Testis (tissue), 3 donors: ENCODE measurements around the gene KCTD10. TPM values are rescaled to one million over a fixed set of nuclear protein-coding genes. Genes with fewer than 3 reads are reported as not detected.

Experiments
- DNase-seq: peaks from one replicate; pipeline ENCODE4 v3.0.0-alpha.2; 2019
- H3K27ac ChIP-seq, 2 donors: fragments of 200-600 bp; sonication (generic); one replicate each; pipeline ENCODE4 v1.5.1; 2019
- H3K27me3 ChIP-seq: fragments of 200-600 bp; sonication (generic); one replicate; pipeline ENCODE4 v1.5.1; 2019
- H3K36me3 ChIP-seq: fragments of 200-600 bp; sonication (generic); one replicate; pipeline ENCODE4 v1.5.1; 2017; ENCODE audit warnings: low read depth; ENCODE audit errors: missing control alignments
- H3K4me1 ChIP-seq: fragments of 200-600 bp; sonication (generic); one replicate; pipeline ENCODE4 v1.5.1; 2019
- H3K4me3 ChIP-seq, 2 donors: fragments of 200-600 bp; sonication (generic); one replicate each; pipeline ENCODE4 v1.5.1; 2017 to 2019
- H3K9me3 ChIP-seq: fragments of 200-600 bp; sonication (generic); one replicate; pipeline ENCODE4 v1.5.1; 2017
- POLR2A ChIP-seq: fragments of 450-650 bp; IDR thresholded peaks from one replicate; pipeline ENCODE4 v1.6.1; 2017; ENCODE audit warnings: antibody characterized with exemption, mild to moderate bottlenecking, moderate library complexity
- WGBS, 2 donors: methylation state at CpG; one replicate each; pipeline ENCODE4 v1.1.5; 2018; 5-methylcytosine and 5-hydroxymethylcytosine counted together
- intact Hi-C: fragments of 100-400 bp; cut with DNase I; formaldehyde crosslinking; loops from one replicate; pipeline ENCODE4 v1.15.1; 2023; ENCODE audit warnings: low total_unique reads
- polyA plus RNA-seq: library from polyadenylated mRNA; stranded (reverse); fragments of 350-450 nt; fragmentation: Illumina TruSeq; extraction: RNeasy Lipid Tissue Mini Kit (QIAGEN cat#74804); gene quantifications from one replicate; pipeline ENCODE4 v1.2.3, GENCODE V29; 2014; ENCODE audit warnings: low read depth, low replicate concordance; ENCODE audit not compliant: insufficient read depth
- total RNA-seq, 2 donors: library from RNA; depleted of rRNA; stranded (reverse); fragments of >200 nt; gene quantifications; one replicate each; pipeline ENCODE4 v1.2.3, GENCODE V29; 2016
- TF ChIP-seq, protein P1 (sequence below), 3 experiments: fragments of 450-650 bp in 2 of 3; fragments of 200-600 bp in 1 of 3; sonication (generic) in 1 of 3; IDR thresholded peaks; one replicate each; pipeline ENCODE4 v1.5.1; 2016 to 2019; ENCODE audit warnings: antibody characterized with exemption in 3 of 3, mild to moderate bottlenecking in 2 of 3, moderate library complexity in 1 of 3

The KCTD10 gene
- total and polyA plus RNA-seq, 3 donors from 2014 or later: 43.0 to 58.7 (median 43.6) TPM

DNA sequence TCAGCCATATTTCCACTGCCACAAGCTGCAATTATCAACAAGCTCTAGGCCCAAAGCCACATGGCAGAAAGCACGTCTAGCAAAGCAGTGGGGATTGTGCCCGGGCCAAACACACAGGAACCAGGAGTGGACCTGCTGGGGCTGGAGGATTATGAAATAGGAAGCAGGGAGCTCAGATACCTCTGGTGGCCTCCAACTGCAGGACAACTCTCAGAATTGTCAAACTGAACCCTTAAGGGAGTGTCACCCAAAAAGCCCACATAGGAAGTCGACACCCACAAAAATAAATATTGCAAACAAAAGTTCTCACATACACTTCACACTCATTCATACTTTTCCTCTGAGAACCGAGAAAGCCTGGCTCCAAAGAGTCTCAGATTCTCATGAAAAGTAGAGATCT is 26.1 kb downstream of the KCTD10 start:
- no peak overlapping the region for H3K4me3 ChIP-seq
- TF ChIP-seq, protein P1, sequence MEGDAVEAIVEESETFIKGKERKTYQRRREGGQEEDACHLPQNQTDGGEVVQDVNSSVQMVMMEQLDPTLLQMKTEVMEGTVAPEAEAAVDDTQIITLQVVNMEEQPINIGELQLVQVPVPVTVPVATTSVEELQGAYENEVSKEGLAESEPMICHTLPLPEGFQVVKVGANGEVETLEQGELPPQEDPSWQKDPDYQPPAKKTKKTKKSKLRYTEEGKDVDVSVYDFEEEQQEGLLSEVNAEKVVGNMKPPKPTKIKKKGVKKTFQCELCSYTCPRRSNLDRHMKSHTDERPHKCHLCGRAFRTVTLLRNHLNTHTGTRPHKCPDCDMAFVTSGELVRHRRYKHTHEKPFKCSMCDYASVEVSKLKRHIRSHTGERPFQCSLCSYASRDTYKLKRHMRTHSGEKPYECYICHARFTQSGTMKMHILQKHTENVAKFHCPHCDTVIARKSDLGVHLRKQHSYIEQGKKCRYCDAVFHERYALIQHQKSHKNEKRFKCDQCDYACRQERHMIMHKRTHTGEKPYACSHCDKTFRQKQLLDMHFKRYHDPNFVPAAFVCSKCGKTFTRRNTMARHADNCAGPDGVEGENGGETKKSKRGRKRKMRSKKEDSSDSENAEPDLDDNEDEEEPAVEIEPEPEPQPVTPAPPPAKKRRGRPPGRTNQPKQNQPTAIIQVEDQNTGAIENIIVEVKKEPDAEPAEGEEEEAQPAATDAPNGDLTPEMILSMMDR (IDR thresholded peaks at IDR 0.05): no peak
- TF ChIP-seq POLR2A: no peak
- no peak overlapping the region for H3K27ac ChIP-seq
- 79 to 86% methylated on average over 4 of the region's 4 CpGs for WGBS, 2 donors
- no peaks in the 10 kb centered on the region for H3K27me3 ChIP-seq
- no peaks in the 10 kb centered on the region for H3K4me1 ChIP-seq
- no peaks in the 10 kb centered on the region for H3K9me3 ChIP-seq
- H3K36me3 ChIP-seq: no peaks in the 10 kb centered on the region
- intact Hi-C loops: no loop called here
- DNase-seq: no peak

- Histone ChIP-seq H3K36me3 (no peaks in the 10 kb centered on the region), H3K27me3 (no peaks in the 10 kb centered on the region)
- no peak for TF ChIP-seq POLR2A
- TF ChIP-seq, protein P1 (IDR thresholded peaks at IDR 0.05): no peak
Measured at GRCh38 chr12:109449845-109450532, 27.1 kb downstream of the KCTD10 start.

GRCh38 chr12:109448707-109449390 is 28.3 kb downstream of the KCTD10 start:
- intact Hi-C loops: no loop called here
- Histone ChIP-seq H3K4me1 (no peaks in the 10 kb centered on the region), H3K27me3 (no peaks in the 10 kb centered on the region), H3K36me3 (no peaks in the 10 kb centered on the region), H3K27ac (no peak overlapping the region), H3K9me3 (no peaks in the 10 kb centered on the region), H3K4me3 (no peak overlapping the region)
- DNase-seq: no peak
- TF ChIP-seq, protein P1 (IDR thresholded peaks at IDR 0.05): no peak
- TF ChIP-seq POLR2A: no peak
- WGBS, 2 donors: 93% methylated on average over 8 of the region's 8 CpGs

More at GRCh38 chr12:109449845-109450532, 27.1 kb downstream of the KCTD10 start:
- Histone ChIP-seq H3K4me1 (no peaks in the 10 kb centered on the region), H3K4me3 (no peak overlapping the region), H3K9me3 (no peaks in the 10 kb centered on the region), H3K27ac (no peak overlapping the region)
- intact Hi-C loops: no loop called here
- no peak for DNase-seq
- WGBS, 2 donors: 89 to 91% methylated on average over 15 to 16 of the region's 16 CpGs

DNA sequence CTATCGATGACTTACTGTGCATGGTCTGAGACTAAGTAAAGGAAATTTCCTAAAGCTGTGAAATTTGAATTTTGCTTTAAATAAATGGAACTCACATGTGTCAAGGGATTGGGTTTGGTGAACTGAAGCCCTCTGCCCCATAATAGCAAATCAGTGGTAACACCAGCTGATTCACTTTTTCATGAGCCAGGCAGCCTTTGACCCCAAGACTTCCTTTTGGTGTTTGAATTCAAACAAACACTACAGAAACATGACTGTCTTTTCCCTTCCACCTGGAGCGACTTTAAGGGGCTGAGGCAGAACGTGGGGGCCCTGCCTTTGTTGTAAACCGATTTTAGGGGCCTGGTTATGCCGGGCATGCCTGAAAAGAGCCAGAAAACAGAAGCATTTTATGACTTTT is 28.8 kb downstream of the KCTD10 start:
- WGBS, 2 donors: 88 to 92% methylated on average over 5 of the region's 5 CpGs
- no peaks in the 10 kb centered on the region for H3K9me3 ChIP-seq
- no peaks in the 10 kb centered on the region for H3K27me3 ChIP-seq
- intact Hi-C loops: no loop called here
- TF ChIP-seq POLR2A: no peak
- TF ChIP-seq, protein P1 (IDR thresholded peaks at IDR 0.05): no peak
- no peak for DNase-seq
- no peaks in the 10 kb centered on the region for H3K36me3 ChIP-seq
- no peak overlapping the region for H3K4me3 ChIP-seq
- no peak overlapping the region for H3K27ac ChIP-seq
- H3K4me1 ChIP-seq: no peaks in the 10 kb centered on the region
